H9 (cell line): ENCODE data around the gene LHFPL2. TPM values are rescaled to one million over a fixed set of nuclear protein-coding genes. Genes with fewer than 3 reads are reported as not detected.

Experiments used
- DNase-seq: peaks from one replicate; pipeline ENCODE4 v3.0.0-alpha.2; 2017
- H2AFZ ChIP-seq: one replicate; pipeline ENCODE4 v1.6.1; 2013; ENCODE audit warnings: mild to moderate bottlenecking, low read length, control low read depth, moderate library complexity
- H2AK5ac ChIP-seq: 2 replicates; pipeline ENCODE4 v1.6.1; 2013; ENCODE audit warnings: low read length, control low read depth, mixed read lengths; ENCODE audit not compliant: insufficient read length
- H2BK120ac ChIP-seq: one replicate; pipeline ENCODE4 v1.6.1; 2013; ENCODE audit warnings: low read depth, mild to moderate bottlenecking, low read length, control low read depth, inconsistent platforms; ENCODE audit not compliant: poor library complexity, severe bottlenecking
- H2BK12ac ChIP-seq: 2 replicates; pipeline ENCODE4 v1.6.1; 2013; ENCODE audit warnings: low read length, control low read depth, mixed read lengths, low read depth; ENCODE audit not compliant: insufficient read length
- H2BK15ac ChIP-seq: 2 replicates; pipeline ENCODE4 v1.6.1; 2013; ENCODE audit warnings: low read depth, low read length, control low read depth
- H2BK20ac ChIP-seq: one replicate; pipeline ENCODE4 v1.6.1; 2013; ENCODE audit warnings: low read depth, mild to moderate bottlenecking, low read length, control low read depth, inconsistent platforms; ENCODE audit not compliant: poor library complexity, severe bottlenecking
- H2BK5ac ChIP-seq: 2 replicates; pipeline ENCODE4 v1.6.1; 2013; ENCODE audit warnings: low read length, control low read depth, mixed read lengths; ENCODE audit not compliant: insufficient read length
- H3K14ac ChIP-seq: 2 replicates; pipeline ENCODE4 v1.6.1; 2013; ENCODE audit warnings: low read length, control low read depth; ENCODE audit not compliant: insufficient read depth
- H3K18ac ChIP-seq: 2 replicates; pipeline ENCODE4 v1.6.1; 2013; ENCODE audit warnings: low read depth, mild to moderate bottlenecking, mixed read lengths, low read length, control low read depth; ENCODE audit not compliant: insufficient read length
- H3K23ac ChIP-seq: 2 replicates; pipeline ENCODE4 v1.6.1; 2013; ENCODE audit warnings: low read length, control low read depth, mixed read lengths, low read depth; ENCODE audit not compliant: insufficient read length
- H3K23me2 ChIP-seq: 2 replicates; pipeline ENCODE4 v1.6.1; 2013; ENCODE audit warnings: low read depth, mild to moderate bottlenecking, mixed read lengths, low read length, control low read depth; ENCODE audit not compliant: insufficient read length, poor library complexity, severe bottlenecking
- H3K27ac ChIP-seq: 2 replicates; pipeline ENCODE4 v1.5.1; 2013; ENCODE audit warnings: low read length, control low read depth, mixed read lengths, low read depth; ENCODE audit not compliant: insufficient read length
- H3K27me3 ChIP-seq: 2 replicates; pipeline ENCODE4 v1.6.1; 2013; ENCODE audit warnings: low read length, control low read depth, inconsistent platforms; ENCODE audit not compliant: insufficient read depth
- H3K4ac ChIP-seq: 2 replicates; pipeline ENCODE4 v1.6.1; 2013; ENCODE audit warnings: low read depth, mild to moderate bottlenecking, control low read depth, inconsistent platforms, low read length, moderate library complexity
- H3K4me1 ChIP-seq: 2 replicates; pipeline ENCODE4 v1.6.1; 2013; ENCODE audit warnings: low read length, control low read depth, inconsistent platforms; ENCODE audit not compliant: insufficient read depth
- H3K4me2 ChIP-seq: 2 replicates; pipeline ENCODE4 v1.6.1; 2013; ENCODE audit warnings: low read length, control low read depth, mixed read lengths; ENCODE audit not compliant: insufficient read length, insufficient read depth
- H3K56ac ChIP-seq: 2 replicates; pipeline ENCODE4 v1.6.1; 2013; ENCODE audit warnings: low read depth, mild to moderate bottlenecking, mixed read lengths, low read length, control low read depth; ENCODE audit not compliant: insufficient read length
- H3K79me1 ChIP-seq: 2 replicates; pipeline ENCODE4 v1.6.1; 2013; ENCODE audit warnings: low read depth, mild to moderate bottlenecking, moderate library complexity, low read length, control low read depth, inconsistent platforms; ENCODE audit not compliant: insufficient read depth, poor library complexity, severe bottlenecking
- H3K79me2 ChIP-seq: 2 replicates; pipeline ENCODE4 v1.6.1; 2013; ENCODE audit warnings: low read length, control low read depth, inconsistent platforms; ENCODE audit not compliant: insufficient read depth
- H3K9ac ChIP-seq: 2 replicates; pipeline ENCODE4 v1.6.1; 2013; ENCODE audit warnings: low read length, control low read depth, mixed read lengths; ENCODE audit not compliant: insufficient read length; ENCODE audit errors: extremely low read depth
- H3K9me3 ChIP-seq: one replicate; pipeline ENCODE4 v1.6.1; 2013; ENCODE audit warnings: low read depth, low read length, inconsistent platforms; ENCODE audit not compliant: control insufficient read depth
- H3T11ph ChIP-seq: one replicate; pipeline ENCODE4 v1.6.1; 2013; ENCODE audit warnings: mild to moderate bottlenecking, low read length, control low read depth, inconsistent platforms
- H4K20me1 ChIP-seq: one replicate; pipeline ENCODE4 v1.6.1; 2013; ENCODE audit not compliant: control insufficient read depth, insufficient read length, insufficient read depth
- H4K5ac ChIP-seq: 2 replicates; pipeline ENCODE4 v1.6.1; 2013; ENCODE audit warnings: low read depth, mild to moderate bottlenecking, mixed read lengths, low read length, control low read depth; ENCODE audit not compliant: insufficient read length
- H4K8ac ChIP-seq: replicated peaks from 2 replicates; pipeline ENCODE4 v1.6.1; 2013; ENCODE audit warnings: low read length, control low read depth, mixed read lengths, low read depth; ENCODE audit not compliant: insufficient read length
- H4K91ac ChIP-seq: 2 replicates; pipeline ENCODE4 v1.6.1; 2013; ENCODE audit warnings: low read depth, mild to moderate bottlenecking, moderate library complexity, mixed read lengths, low read length, control low read depth; ENCODE audit not compliant: insufficient read length
- H3K27ac Mint-ChIP-seq, 3 experiments: 2 replicates in 2 of 3; 3 replicates in 1 of 3; pipeline ENCODE4 v1.8.0; 2020 to 2021; ENCODE audit warnings: mixed read lengths in 3 of 3, mild to moderate bottlenecking in 1 of 3, moderate library complexity in 1 of 3
- H3K27me3 Mint-ChIP-seq: 2 replicates; pipeline ENCODE4 v1.8.0; 2021; ENCODE audit warnings: low read depth, mild to moderate bottlenecking, moderate library complexity, mixed read lengths
- H3K36me3 Mint-ChIP-seq, 3 experiments: 2 replicates in 2 of 3; 3 replicates in 1 of 3; pipeline ENCODE4 v1.8.0; 2020 to 2021; ENCODE audit warnings: low read depth in 3 of 3, mixed read lengths in 3 of 3; ENCODE audit not compliant: insufficient read depth in 1 of 3
- H3K4me1 Mint-ChIP-seq, 2 experiments: 2 replicates each; pipeline ENCODE4 v1.8.0; 2020; ENCODE audit warnings: mixed read lengths in 2 of 2
- H3K4me3 Mint-ChIP-seq, 2 experiments: 2 replicates in 1 of 2; 3 replicates in 1 of 2; pipeline ENCODE4 v1.8.0; 2020 to 2021; ENCODE audit warnings: mild to moderate bottlenecking in 2 of 2, mixed read lengths in 2 of 2, moderate library complexity in 1 of 2
- H3K9me3 Mint-ChIP-seq, 2 experiments: 2 replicates in 1 of 2; 3 replicates in 1 of 2; pipeline ENCODE4 v1.8.0; 2020; ENCODE audit warnings: mild to moderate bottlenecking in 2 of 2, mixed read lengths in 2 of 2, moderate library complexity in 1 of 2
- WGBS: extraction: QIAGEN DNeasy Blood & Tissue Kit; methylation state at CpG from one replicate; pipeline ENCODE4 v1.1.7; 2013; ENCODE audit warnings: missing lambda C conversion rate, low lambda C conversion rate, mixed read lengths; ENCODE audit not compliant: insufficient read length; ENCODE audit errors: extremely low coverage; 5-methylcytosine and 5-hydroxymethylcytosine counted together
- total RNA-seq: library from RNA; stranded (reverse); gene quantifications from 2 replicates; pipeline ENCODE4 v1.2.1, GENCODE V29; 2021
- TF ChIP-seq, protein P1 (sequence below): fragments of 200-600 bp; sonication (generic); conservative IDR thresholded peaks from 3 replicates; pipeline ENCODE4 v1.8.0; 2021; ENCODE audit warnings: antibody characterized with exemption, mild to moderate bottlenecking

Gene LHFPL2
- total RNA-seq, 1 experiment from 2014 or later, result 26.3 TPM

DNA sequence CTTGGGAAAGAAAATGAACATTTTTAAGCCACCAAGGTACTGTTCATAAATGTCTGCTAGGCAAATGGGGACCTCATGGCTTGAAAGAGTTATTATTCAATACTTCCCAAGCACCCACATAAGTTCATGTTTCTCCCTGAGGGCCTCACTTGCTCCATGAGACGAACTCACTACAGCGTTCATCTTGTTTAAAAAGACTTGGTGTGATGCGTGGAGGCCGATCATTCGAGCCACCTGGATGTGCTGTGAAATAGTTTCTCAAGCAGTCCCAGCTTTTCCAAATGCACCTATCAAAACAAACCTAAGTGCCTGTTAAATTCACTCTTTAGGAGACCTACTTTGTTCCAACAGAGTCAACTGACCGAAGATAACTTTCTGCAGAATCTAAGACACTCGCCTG lies 103.2 kb downstream of the LHFPL2 start:
- H3K27me3 ChIP-seq, result no peaks in the 10 kb centered on the region
- no peak for DNase-seq
- H3K18ac ChIP-seq, result no peak overlapping the region
- peak overlapping the region in 1 of 3 experiments; percentile 41; a peak in 1 of 7 replicates for H3K27ac Mint-ChIP-seq
- TF ChIP-seq, protein P1, sequence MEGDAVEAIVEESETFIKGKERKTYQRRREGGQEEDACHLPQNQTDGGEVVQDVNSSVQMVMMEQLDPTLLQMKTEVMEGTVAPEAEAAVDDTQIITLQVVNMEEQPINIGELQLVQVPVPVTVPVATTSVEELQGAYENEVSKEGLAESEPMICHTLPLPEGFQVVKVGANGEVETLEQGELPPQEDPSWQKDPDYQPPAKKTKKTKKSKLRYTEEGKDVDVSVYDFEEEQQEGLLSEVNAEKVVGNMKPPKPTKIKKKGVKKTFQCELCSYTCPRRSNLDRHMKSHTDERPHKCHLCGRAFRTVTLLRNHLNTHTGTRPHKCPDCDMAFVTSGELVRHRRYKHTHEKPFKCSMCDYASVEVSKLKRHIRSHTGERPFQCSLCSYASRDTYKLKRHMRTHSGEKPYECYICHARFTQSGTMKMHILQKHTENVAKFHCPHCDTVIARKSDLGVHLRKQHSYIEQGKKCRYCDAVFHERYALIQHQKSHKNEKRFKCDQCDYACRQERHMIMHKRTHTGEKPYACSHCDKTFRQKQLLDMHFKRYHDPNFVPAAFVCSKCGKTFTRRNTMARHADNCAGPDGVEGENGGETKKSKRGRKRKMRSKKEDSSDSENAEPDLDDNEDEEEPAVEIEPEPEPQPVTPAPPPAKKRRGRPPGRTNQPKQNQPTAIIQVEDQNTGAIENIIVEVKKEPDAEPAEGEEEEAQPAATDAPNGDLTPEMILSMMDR, result no peak
- H3K23me2 ChIP-seq, result no peaks in the 10 kb centered on the region
- H3K9me3 Mint-ChIP-seq, result peaks cover 3 to 5% of the 10 kb centered on the region in 2 experiments; a peak in 3 of 5 replicates
- no peak overlapping the region for H2AK5ac ChIP-seq
- no peak overlapping the region for H3K23ac ChIP-seq
- no peak overlapping the region for H2BK15ac ChIP-seq
- H3K4me2 ChIP-seq, result no peak overlapping the region
- no peak overlapping the region for H3K27ac ChIP-seq
- no peak overlapping the region for H2BK12ac ChIP-seq
- no peaks in the 10 kb centered on the region for H3K9me3 ChIP-seq
- H2BK20ac ChIP-seq, result no peak overlapping the region
- no peak overlapping the region for H3T11ph ChIP-seq
- H3K4me3 Mint-ChIP-seq, result no peak overlapping the region
- no peak overlapping the region for H2BK5ac ChIP-seq
- H3K27me3 Mint-ChIP-seq, result no peaks in the 10 kb centered on the region
- no peak overlapping the region for H4K5ac ChIP-seq
- no peak overlapping the region for H2AFZ ChIP-seq
- H3K56ac ChIP-seq, result no peak overlapping the region
- WGBS, result no CpG with 5 or more reads among the region's 7 CpGs
- H3K36me3 Mint-ChIP-seq, result peaks cover 13 to 24% (median 23%) of the 10 kb centered on the region in 3 experiments
- H3K79me1 ChIP-seq, result no peaks in the 10 kb centered on the region
- no peaks in the 10 kb centered on the region; the same call in 1 of the 2 replicates for H3K79me2 ChIP-seq
- H3K4me1 Mint-ChIP-seq, result peaks cover 58 to 62% of the 10 kb centered on the region in 2 experiments
- no peak overlapping the region for H3K4ac ChIP-seq
- no peak overlapping the region for H4K91ac ChIP-seq
- H3K4me1 ChIP-seq, result peaks cover 17% of the 10 kb centered on the region
- H4K20me1 ChIP-seq, result no peaks in the 10 kb centered on the region
- H3K9ac ChIP-seq, result no peak overlapping the region
- no peak overlapping the region for H3K14ac ChIP-seq
- H2BK120ac ChIP-seq, result no peak overlapping the region
- no peak overlapping the region for H4K8ac ChIP-seq
